ENCODE data around the gene TSPAN14. TPM values are rescaled to one million over a fixed set of nuclear protein-coding genes. Genes with fewer than 3 reads are reported as not detected.

TSPAN14 gene
- total and polyA plus RNA-seq, 12 donors = 16.9 to 57.2 (median 27.6) TPM

DNA sequence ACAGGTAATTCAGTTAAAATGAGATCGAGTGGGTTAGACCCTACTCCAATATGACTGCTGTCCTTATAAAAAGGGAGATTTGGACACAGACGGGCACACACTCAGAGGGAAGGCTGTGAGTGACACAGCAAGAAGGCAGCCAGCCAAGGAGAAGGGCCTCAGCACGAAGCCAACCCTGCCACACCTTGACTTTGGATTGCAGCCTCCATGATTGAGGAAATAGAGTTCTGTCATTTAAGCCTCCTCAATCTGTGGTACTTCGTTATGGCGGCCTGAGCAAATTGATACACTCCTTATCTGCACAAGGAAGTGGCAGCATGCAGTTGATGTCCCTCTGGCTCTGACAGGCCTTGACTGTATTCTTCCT lies 127.3 kb downstream of the TSPAN14 start:
- H3K4me3 ChIP-seq = no peak overlapping the region
- 67 to 84% methylated on average over 5 of the region's 5 CpGs for WGBS, 2 donors
- H3K36me3 ChIP-seq = no peaks in the 10 kb centered on the region
- H3K4me1 ChIP-seq = peaks cover 0 to 16% (median 0%) of the 10 kb centered on the region in 9 donors
- ATAC-seq = peak in 1 of 8 donors; percentile 18
- no peak for TF ChIP-seq CTCF (IDR thresholded peaks at IDR 0.05)
- no peak overlapping the region for H3K27ac ChIP-seq
- intact Hi-C loops (cut with DNase I) = loop anchor here in 3 of 10 donors (5.0 kb wide), 3 partner anchors 44 to 139 kb away; partner anchors contain the start of gene SH2D4B (in 1 of the 3)
- H3K9me3 ChIP-seq = peaks cover 0 to 9% (median 3%) of the 10 kb centered on the region in 11 donors
- peaks cover 0 to 4% (median 0%) of the 10 kb centered on the region in 7 donors for H3K27me3 ChIP-seq
- no peak for DNase-seq

DNA sequence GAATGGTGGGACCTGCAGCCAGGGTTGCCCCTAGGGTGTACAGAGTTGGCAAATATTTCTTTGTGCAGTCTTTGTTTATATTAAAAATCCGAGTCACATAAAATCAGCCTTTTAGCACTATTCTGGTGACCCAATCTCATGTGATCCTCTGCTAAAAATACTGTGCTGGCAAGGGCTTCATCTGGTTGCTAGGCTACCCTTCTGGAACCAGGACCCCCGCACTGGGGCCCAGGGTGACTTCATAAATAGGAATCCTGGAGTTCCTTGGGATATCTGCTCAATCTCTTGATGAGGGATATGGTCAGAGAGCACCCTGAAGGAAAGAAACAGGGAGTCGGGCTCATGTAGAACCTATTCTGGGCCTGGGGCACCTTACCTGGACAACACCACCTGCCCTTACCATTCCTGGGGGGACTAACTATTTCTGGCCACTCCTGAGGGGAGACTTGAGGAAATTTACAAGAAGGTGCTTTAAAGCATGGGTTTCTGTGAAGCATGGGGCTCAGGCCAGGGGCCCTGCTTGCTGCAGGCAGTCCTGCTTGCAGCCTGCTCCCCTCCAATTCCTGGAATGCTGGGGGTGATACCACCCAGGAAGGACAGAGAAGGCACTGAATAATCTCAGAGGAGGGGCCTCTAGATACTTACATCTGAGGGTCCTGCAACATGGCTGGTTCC lies 128.3 kb downstream of the TSPAN14 start:
- no peaks in the 10 kb centered on the region for H3K9me3 ChIP-seq
- peaks cover 0 to 4% (median 0%) of the 10 kb centered on the region in 7 donors for H3K27me3 ChIP-seq
- no peak for ATAC-seq
- intact Hi-C loops (cut with DNase I) = loop anchor here in 3 of 10 donors (5.0 kb wide), 3 partner anchors 45 to 140 kb away; partner anchors contain the start of gene SH2D4B (in 1 of the 3)
- no peak overlapping the region for H3K27ac ChIP-seq
- H3K36me3 ChIP-seq = no peaks in the 10 kb centered on the region
- TF ChIP-seq CTCF (IDR thresholded peaks at IDR 0.05) = no peak
- no peak overlapping the region for H3K4me3 ChIP-seq
- DNase-seq = no peak
- peaks cover 0 to 16% (median 0%) of the 10 kb centered on the region in 9 donors for H3K4me1 ChIP-seq
- WGBS, 2 donors = 61 to 68% methylated on average over 3 of the region's 3 CpGs

Other genes with a start within 250 kb of the TSPAN14 start
- 100 to 1,000 TPM; 338 to 558 (median 422) TPM for gene ANXA11, start 248.8 kb upstream of the TSPAN14 start, total RNA-seq
- 1,000 to 10,000 TPM in 1 of 2 donors, 100 to 1,000 TPM in 1; 160 to 1,089 TPM for gene ANXA11, start 248.8 kb upstream of the TSPAN14 start, polyA plus RNA-seq
- gene MAT1A, start 164.7 kb upstream of the TSPAN14 start, total RNA-seq = 1 to 10 TPM in 1 of 10 donors, under 1 TPM in 4, not detected in 5; 0.11 to 1.8 (median 0.26) TPM
- gene MAT1A, start 164.7 kb upstream of the TSPAN14 start, polyA plus RNA-seq = not detected
- gene DYDC1, start 97.6 kb upstream of the TSPAN14 start, total RNA-seq = not detected
- not detected for gene DYDC1, start 97.6 kb upstream of the TSPAN14 start, polyA plus RNA-seq
- not detected for gene DYDC2, start 97.5 kb upstream of the TSPAN14 start, total RNA-seq
- not detected for gene DYDC2, start 97.5 kb upstream of the TSPAN14 start, polyA plus RNA-seq
- 100 to 1,000 TPM in 3 of 10 donors, 10 to 100 TPM in 7; 57.3 to 135 (median 84.3) TPM for gene PRXL2A, start 45.8 kb upstream of the TSPAN14 start, total RNA-seq
- gene PRXL2A, start 45.8 kb upstream of the TSPAN14 start, polyA plus RNA-seq = 10 to 100 TPM; 46.0 to 54.6 TPM
- gene SH2D4B, start 83.6 kb downstream of the TSPAN14 start, total RNA-seq = not detected
- not detected for gene SH2D4B, start 83.6 kb downstream of the TSPAN14 start, polyA plus RNA-seq

All from heart right ventricle (tissue), 16 donors.